ENCODE measurements around the gene PPP3CA.

GRCh38 chr4:101065346-101065745, 282.0 kb downstream of the PPP3CA start:
- TF ChIP-seq CTCF (IDR thresholded peaks at IDR 0.05) (no peak), POLR2AphosphoS5 (IDR thresholded peaks at IDR 0.05; ENCODE audit: low read depth, low read length) (no peak), TCF7L2 (IDR thresholded peaks at IDR 0.05; ENCODE audit: low read depth, low read length) (no peak)
